Stimulated activated naive CD8-positive, alpha-beta T cell treated with anti-CD3 and anti-CD28 coated beads, Interleukin-15, Interleukin-2, amounts not matched to agents 100 U/mL and 50 U/mL, for 24 hours (primary cell): ENCODE results near the gene FIBCD1.
"Not testable (repeated sequence)": the region's sequence is repeated elsewhere in the genome, so short reads cannot be mapped to it uniquely, and the experiment has no call there.

Experiments
- ATAC-seq: fragments of 150-1000 bp; cut with Tn5 transposase; one replicate; pipeline ENCODE4 v1.10.0; 2021
- DNase-seq: peaks from one replicate; pipeline ENCODE4 v3.0.0; 2021

The FIBCD1 gene

GRCh38 chr9:130954925-130955324 is 15.9 kb upstream of the FIBCD1 start:
- not testable (repeated sequence) for DNase-seq, ATAC-seq

- ATAC-seq, result no peak
- DNase-seq, result no peak
These were observed 15.3 kb upstream of the FIBCD1 start for GRCh38 chr9:130954317-130954716.

DNA sequence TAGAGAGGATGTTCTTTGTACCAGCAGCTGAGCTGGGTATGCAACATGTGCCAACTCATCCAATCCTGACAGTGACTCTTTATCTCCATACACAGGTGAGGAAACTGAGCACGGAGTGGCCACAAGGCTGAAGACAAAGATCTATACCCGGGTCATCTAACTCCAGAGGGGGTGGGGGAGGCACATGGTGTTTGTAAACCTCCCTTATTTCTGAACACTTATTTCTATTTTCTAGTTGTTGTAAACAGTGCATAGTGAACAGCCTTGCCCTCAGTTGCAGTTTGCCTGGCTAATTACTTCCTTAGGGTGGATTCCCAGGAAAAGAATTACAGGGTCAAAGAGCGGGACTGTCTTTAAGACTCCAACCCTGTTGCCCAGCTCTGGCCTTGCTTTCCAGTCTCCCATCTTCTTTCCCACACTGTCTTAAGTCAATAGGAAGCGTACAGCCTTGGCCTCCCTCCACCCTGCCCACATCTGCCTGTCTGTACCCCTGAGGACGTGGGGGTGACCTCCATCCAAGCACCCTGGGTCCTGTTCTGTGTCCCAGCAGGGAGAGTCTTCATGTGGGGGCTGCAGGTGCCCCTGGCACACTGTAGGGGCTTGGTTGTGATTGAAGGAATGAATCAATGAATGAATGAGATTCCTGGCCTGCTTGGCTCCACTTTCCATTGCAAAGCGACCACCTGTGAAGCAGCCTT is 13.2 kb upstream of the FIBCD1 start:
- ATAC-seq (no peak), DNase-seq (no peak)

GRCh38 chr9:130950039-130950311 is 10.9 kb upstream of the FIBCD1 start:
- ATAC-seq, result no peak
- no peak for DNase-seq

DNA sequence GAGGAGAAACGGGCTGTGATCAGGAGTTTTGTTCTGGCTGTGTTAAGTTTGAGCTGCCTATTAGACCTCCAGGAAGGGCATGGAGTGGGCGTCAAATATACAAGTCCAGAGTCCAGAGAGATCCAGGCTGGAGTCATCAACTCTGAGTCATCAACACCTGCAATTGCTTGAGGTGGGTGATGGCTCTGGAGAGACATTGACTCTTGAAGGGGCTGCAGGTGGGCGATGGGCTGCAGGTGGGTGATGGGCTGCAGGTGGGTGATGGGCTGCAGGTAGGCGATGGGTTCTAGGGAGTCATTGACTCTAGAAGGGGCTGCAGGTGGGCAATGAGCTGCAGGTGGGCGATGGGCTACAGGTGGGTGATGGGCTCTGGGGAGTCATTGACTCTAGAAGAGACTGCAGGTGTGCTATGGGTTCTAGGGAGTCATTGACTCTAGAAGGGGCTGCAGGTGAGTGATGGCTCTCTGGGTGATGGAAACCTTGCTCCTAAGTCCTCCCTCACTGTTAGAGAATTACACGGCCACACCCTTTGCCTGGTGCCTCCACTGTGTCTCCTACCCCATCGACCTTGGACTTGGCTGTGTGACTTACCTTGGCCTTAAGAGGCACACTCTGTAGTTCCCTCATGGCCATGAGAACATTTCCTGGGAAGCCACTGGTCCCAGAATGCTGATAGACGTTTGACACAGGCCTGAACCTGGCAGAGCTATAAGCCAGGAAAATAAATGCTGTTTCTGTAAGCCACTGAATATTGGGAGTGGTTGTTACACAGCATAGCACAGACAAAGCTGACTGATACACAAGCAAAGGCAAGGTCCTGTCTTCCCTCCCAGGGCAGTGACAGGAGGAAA is 10.4 kb upstream of the FIBCD1 start:
- DNase-seq (no peak), ATAC-seq (no peak)

GRCh38 chr9:130948266-130948665 is 9.2 kb upstream of the FIBCD1 start:
- DNase-seq (no peak), ATAC-seq (no peak)

GRCh38 chr9:130947618-130948140 is 8.6 kb upstream of the FIBCD1 start:
- ATAC-seq, result no peak
- DNase-seq, result no peak

DNA sequence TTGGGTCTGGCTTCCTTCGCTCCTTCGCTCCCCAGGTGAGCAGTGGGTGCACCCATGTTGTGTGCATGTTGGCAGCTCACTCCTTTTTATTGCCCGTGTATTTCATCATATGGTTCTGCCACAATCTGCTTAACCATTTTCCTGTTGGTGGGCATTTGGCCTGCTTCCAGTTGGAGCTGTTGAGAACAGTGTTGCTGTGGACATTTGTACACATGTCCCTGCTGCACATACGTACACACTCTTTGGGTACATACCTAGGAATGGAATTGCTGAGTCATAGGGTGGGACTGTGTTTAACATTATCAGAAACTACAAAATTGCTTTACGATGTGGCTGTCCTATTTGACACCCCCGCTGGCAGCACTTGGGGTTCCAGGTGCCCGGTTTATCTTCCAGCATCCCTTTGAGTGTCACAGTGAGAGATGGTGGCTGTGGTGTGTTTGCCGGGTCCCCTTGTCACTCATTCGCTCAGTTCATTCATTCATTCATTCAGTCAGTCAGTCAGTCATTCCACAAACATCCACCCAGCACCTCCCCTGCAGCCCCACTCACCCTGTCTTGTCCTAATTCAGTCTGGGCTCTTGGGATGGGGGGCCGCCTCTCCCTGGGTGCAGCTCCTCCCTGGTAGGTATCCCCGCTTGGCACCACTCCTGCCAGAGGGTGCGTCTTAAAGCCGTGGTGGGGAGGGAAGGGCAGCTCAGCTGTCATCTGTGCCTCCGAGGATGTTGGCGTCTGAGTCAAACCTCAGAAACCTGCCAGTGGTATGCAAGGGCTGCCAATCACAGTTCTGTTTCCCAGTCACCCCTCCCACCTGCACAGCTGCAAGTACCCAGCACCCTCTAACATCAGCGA is 7.9 kb upstream of the FIBCD1 start:
- DNase-seq (no peak), ATAC-seq (no peak)

DNA sequence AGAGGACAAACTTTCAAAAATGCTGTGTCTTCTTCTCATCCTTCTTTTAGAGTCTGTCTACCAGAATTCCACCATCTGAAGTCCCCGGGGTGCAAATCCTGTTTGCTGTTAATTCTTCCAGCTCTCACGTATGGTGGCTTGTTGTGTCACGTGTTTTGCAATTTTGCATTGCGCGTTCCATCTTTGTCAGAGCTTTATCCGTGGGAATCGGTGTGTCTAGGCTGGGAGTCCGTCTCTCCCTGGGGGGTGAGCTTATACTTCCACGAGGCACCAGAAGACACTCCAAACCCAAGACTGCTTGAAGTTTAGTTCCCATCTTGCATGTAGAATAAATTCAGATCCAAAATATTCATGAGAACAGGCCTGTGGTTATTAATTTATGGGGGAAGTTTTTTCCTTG is 6.1 kb upstream of the FIBCD1 start:
- DNase-seq (no peak), ATAC-seq (no peak)

- ATAC-seq, result no peak
- DNase-seq, result no peak
These were observed 5.5 kb upstream of the FIBCD1 start for GRCh38 chr9:130944510-130945058.

GRCh38 chr9:130943777-130944176 is 4.7 kb upstream of the FIBCD1 start:
- DNase-seq, result no peak
- ATAC-seq, result no peak

DNA sequence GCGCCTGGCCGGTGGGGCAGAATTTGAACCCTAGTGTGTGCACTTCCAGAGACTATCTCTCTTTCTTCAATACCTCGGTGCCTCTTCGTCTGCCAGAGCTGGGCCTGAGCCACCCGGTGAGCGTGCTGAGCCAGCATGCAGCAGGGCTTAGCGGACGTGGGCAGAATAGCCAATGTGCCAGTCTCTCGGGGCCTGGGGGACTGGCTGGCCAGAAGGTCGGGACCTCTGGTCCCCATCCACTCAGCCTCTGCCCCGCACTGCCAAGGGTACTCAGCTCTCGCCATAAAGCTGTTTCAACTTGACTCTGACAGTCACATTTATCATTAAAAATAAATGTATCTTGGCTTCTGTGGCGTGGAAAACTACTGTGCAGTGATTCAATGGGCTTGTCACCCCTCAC is 4.2 kb upstream of the FIBCD1 start:
- no peak for DNase-seq
- ATAC-seq, result no peak

- DNase-seq (no peak), ATAC-seq (no peak)
These were observed 3.6 kb upstream of the FIBCD1 start for GRCh38 chr9:130942679-130943078.

DNA sequence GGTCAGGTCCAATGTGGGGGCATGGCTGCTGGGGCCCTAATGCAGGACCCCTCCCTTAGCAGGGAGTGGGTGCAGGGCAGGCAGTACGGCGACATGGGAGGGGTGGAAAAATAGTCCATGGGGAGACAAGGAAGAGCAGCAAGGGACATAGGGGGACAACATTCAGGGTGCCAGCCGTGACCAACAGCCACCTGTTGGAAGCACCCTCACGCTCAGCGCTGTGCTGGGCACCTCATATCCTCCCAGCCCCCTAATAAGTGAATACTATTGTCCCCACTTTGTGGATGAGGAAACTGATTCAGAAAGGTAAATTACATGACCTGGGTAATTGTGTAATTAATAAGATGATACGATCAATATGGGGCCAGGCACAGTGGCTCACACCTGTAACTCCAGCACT is 3.0 kb upstream of the FIBCD1 start:
- DNase-seq, result no peak
- ATAC-seq, result no peak

DNA sequence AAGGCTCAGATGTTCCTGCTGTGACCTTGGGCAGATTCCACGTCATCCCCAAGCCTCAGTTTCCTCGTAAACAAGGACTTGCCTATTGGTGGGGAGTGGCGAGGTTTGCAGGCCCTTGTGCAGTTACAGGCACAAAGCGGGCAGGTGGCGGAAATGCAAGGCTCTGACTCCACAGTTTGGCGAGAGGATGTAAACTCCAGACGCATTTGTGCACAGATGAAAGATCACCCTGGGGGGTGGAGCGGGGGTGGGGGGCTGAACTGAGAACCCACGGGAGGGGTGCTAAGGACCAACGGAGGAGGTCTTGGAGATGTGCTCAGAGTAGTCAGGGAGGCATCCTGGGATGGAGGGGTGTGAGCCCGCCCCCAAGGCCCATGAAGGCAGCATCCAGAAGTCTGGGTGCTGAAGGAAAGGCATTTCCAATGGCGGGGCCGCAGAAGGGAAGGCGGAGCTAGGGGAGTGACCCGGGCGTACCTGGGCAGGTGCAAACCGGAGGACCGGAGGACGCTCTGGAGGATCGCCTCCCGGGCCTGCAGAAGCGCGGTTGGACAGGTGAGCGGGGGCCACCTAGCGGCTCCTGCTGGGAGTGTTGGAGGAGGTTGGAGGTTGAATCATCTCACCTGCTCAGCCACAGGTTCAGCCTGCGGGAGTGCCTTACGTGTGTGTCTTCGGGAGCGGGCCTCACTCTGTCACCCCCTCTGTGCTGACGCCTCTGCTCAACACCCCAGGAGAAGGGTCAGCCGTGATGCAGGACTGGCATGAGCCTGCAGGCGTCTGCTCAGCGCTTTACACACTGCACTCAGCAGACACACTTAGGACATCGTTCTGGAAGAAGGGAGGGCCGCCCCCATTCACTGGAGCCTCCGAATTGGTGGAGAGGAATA is 1.9 kb upstream of the FIBCD1 start:
- peak; percentile 83 for DNase-seq
- peak; percentile 67 for ATAC-seq

GRCh38 chr9:130940027-130940549 is 1.0 kb upstream of the FIBCD1 start:
- no peak for DNase-seq
- ATAC-seq, result no peak

- no peak for ATAC-seq
- DNase-seq, result peak; percentile 17
These were observed 469 bp upstream of the FIBCD1 start for GRCh38 chr9:130939405-130940026.

DNA sequence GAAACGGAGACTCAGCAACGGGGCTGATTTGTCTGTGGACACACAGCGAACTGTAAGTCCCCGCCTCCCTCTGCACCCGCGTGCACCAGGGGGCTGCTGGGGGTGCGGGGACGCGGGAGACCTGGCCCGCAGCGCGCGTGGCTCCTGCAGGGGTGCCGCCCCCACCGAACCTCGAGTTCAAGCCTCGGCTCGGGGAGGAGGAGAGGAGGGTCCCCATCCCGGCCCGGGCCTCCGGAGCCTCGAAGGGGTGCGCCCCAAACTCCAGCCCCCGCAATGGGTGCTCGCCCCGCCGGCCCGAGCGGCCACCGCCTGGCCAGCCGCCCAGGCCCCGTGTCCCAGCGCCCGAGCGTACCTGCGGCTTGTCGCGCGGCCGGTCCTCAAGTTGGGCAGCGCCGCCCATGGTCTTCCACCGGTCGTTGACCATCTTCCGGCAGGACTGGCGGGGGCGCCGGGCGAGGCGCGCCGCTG is 829 bp downstream of the FIBCD1 start:
- no peak for ATAC-seq
- DNase-seq, result no peak

GRCh38 chr9:130937146-130938076 is 1.6 kb downstream of the FIBCD1 start:
- ATAC-seq, result no peak
- DNase-seq, result no peak
